Activated CD4-positive, alpha-beta T cell treated with anti-CD3 and anti-CD28 coated beads, Interleukin-2, amount 50 U/mL, for 16 hours (primary cell): ENCODE data around the gene DEFB132.
"Not testable (repeated sequence)": the region's sequence is repeated elsewhere in the genome, so short reads cannot be mapped to it uniquely, and the experiment has no call there.

Source experiments
- DNase-seq: peaks from one replicate; pipeline ENCODE4 v3.0.0-alpha.2; 2020

DEFB132 gene, protein sequence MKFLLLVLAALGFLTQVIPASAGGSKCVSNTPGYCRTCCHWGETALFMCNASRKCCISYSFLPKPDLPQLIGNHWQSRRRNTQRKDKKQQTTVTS

GRCh38 chr20:257419-257818, at the start of gene DEFB132:
TSS of gene DEFB132 (plus strand) at chr20:257724. CDS start at chr20:257779, 55 bp downstream.
- no peak for DNase-seq

- peak; percentile 55 for DNase-seq
These were observed 48.5 kb upstream of the DEFB132 start for GRCh38 chr20:208942-209566.

GRCh38 chr20:210809-211502, 46.6 kb upstream of the DEFB132 start:
- DNase-seq, result no peak

GRCh38 chr20:214383-214782, 43.1 kb upstream of the DEFB132 start:
- no peak for DNase-seq

- no peak for DNase-seq
These were observed 41.7 kb upstream of the DEFB132 start for GRCh38 chr20:215796-216195.

GRCh38 chr20:217266-217665, 40.3 kb upstream of the DEFB132 start:
- DNase-seq, result no peak

DNA sequence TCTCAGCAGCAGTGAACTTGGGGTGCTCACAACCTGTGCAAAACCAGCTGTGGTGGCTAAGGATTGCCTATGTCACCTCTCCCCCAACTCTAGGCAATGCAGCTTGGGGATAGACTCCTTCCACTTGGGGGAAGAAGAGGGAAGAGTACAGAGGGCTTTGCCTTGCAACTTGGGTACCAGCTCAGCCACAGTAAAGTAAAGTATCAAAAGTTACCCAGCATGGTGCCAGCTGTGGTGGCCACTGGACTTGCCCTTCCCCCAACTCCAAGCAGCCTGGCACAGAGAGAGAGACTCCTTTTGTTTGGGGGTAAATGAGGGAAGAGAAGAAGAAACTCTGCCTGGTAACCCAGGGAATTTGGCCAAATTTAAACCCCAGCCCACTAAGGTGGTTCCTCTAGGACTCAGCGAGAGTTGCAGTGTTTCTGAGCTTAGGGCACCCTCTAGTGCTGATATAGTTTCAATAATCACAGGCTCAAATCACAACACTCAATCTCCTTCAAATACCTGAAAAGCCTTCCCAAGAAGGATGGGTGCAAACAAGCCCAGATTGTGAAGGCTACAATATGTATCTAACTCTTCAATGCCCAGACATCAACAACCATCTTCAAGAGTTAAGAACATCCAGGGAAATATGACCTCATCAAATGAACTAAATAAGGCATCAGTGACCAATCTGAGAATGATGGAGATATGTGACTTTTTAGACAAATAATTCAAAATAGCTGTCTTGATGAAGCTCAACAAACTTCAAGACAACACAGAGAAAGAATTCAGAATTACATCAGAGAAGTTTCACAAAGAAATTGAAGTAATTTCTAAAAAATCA, 38.0 kb upstream of the DEFB132 start:
- DNase-seq, result peak; percentile 6

DNA sequence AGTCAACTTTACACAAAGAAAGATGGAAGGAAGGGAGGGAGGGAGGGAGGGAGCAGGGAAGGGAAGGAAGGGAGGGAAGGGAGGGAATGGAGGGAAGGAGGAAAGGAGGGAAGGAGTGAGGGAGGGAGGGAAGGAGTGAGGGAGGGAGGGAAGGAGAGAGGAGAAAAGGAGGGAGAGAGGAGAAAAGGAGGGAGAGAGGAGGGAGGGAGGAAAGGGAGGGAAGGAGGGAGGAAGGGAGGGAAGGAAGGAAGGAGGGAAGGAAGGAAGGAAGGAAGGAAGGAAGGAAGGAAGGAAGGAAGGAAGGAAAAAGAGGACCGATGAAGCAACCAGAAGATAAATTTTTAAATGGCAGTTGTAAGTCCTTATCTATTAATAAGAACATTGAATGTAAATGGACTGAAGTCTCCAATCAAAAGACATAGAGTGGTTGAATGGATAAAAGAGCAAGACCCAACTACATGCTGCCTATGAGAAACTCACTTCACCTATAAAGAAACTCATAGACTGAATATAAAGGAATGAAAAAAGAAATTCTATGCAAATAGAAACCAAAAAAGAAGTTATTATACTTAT, 36.2 kb upstream of the DEFB132 start:
- no peak for DNase-seq

DNA sequence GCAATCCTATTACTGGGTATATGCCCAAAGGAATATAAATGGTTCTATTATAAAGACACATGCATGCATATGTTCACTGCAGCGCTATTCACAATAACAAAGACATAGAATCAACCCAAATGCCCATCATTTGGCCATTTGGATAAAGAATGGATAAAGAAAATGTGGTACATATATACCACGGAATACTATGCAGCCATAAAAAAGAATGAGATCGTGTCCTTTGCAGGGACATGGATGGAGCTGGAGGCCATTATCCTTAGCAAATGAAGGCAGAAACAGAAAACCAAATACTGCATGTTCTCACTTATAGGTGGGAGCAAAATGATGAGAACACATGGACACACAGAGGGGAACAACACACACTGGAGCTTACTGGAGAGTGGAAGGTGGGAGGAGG, 31.6 kb upstream of the DEFB132 start:
- DNase-seq, result not testable (repeated sequence)

GRCh38 chr20:226958-227357, 30.6 kb upstream of the DEFB132 start, which contains the start of gene DEFB129:
TSS of gene DEFB129 (plus strand) at chr20:227258. CDS start at chr20:227289, 31 bp downstream.
- DNase-seq, result no peak

DNA sequence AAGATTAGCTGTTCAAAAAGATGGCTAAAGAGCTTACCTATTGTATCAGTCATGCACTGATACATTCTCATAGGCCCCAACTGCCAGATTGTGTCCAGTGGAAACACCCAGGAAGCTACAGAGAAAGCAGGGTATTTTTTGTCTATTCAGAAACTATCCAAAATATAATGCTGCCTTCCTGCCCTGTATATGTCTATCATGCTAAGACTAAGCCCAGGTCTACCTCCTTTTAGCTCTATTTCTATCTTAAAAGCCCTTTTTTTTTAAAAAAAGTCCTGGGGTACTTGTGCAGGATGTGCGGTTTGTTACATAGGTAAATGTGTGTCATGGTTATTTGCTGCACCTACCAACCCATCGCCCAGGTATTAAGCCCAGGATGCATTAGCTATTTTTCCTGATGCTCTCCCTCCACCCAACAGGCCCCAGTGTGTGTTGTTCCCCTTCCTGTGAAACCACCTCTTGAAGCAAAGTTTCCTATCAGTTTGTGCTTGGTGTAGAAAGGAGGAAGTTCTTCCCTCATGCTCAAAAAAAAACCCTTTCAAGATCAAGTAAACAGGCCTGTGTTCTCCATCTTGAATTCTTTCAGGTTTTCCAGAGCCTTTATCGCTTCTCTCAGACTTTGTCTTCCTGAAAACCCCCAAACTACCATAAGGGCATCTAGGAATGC, 30.0 kb upstream of the DEFB132 start:
- DNase-seq, result no peak

- no peak for DNase-seq
These were observed 21.6 kb upstream of the DEFB132 start for GRCh38 chr20:235891-236290.

GRCh38 chr20:237489-237888, 20.0 kb upstream of the DEFB132 start:
- peak; percentile 43 for DNase-seq

- DNase-seq, result peak; percentile 58
These were observed 19.6 kb upstream of the DEFB132 start for GRCh38 chr20:237929-238328.

- no peak for DNase-seq
These were observed 14.6 kb upstream of the DEFB132 start for GRCh38 chr20:242905-243304.

DNA sequence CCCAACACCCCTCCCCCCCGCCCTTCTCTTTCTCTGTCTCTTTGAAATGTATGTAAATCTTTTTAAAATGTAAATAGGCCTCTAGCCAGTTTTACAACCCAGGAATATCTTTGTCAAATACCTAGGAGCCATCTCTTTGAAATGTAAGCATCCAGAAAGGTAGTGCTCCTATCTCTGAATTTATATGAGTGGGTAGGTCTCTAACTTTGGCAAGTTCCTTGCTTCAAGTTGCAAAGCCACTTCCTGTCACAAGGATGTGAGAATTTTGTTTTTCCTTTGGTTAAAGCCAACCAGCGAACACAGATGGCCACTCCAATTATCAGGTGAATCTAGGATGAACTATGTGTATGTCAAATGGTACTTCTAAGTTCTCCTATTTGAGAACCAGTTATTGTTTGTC, 6.2 kb upstream of the DEFB132 start:
- no peak for DNase-seq

DNA sequence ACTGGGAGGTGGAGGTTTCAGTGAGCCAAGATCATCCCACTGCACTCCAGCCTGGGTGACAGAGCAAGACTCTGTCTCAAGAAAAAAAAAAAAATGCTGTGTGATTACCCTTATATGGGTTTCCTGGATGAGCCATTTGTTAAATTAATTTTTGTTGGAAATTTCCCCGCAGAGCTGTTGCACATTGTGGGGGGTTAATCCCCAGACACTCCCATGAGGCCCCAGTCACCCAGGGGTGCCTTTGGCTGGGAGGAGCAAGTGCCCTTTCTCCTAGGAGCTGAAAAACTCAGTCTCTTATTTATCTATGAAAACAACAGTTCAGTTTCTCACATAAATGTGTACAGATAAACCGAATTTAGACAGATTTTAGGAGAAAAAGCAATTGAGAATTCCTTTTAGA, 4.7 kb upstream of the DEFB132 start:
- no peak for DNase-seq

- not testable (repeated sequence) for DNase-seq
These were observed 4.1 kb upstream of the DEFB132 start for GRCh38 chr20:253447-253846.

DNA sequence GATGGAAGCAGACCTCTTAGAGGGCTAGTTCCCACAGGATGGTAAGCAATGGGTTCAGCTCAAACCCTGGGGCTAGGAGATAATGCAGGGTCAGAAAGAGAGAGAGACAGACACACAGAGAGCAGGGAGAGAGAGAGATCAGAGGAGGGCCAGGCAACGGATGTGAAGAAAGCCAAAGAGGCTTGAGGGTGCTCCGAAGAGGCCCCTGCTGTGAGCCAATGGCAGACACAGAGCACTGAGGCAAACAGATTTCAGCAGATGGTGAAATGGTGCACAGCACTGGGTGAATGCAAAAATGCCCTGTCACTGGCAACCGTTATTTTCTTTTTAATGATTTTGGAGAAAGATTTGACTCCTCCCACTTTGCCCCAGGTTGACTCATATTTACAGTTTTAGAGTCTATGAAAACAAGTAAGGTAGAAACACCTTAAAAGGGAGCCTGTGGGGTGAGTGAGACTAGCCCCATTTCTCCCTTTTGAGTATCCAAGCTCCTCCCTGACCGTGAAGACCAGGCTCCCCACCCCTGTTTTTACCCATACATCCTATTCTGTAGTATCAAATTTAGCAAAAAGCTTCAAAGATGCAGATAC, 840 bp downstream of the DEFB132 start:
- DNase-seq, result peak; percentile 57

DNA sequence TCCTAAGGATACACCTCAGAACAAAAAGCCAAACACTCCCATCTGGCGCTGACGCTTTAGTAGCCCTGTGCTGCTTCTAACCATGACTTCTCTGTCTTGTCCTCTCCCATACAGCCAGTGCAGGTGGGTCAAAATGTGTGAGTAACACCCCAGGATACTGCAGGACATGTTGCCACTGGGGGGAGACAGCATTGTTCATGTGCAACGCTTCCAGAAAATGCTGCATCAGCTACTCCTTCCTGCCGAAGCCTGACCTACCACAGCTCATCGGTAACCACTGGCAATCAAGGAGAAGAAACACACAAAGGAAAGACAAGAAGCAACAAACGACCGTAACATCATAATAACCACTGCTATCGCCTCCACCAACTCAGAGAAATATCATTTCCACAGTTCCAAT, 1.4 kb downstream of the DEFB132 start:
- peak; percentile 16 for DNase-seq

GRCh38 chr20:259981-260380, 2.5 kb downstream of the DEFB132 start:
- no peak for DNase-seq

DNA sequence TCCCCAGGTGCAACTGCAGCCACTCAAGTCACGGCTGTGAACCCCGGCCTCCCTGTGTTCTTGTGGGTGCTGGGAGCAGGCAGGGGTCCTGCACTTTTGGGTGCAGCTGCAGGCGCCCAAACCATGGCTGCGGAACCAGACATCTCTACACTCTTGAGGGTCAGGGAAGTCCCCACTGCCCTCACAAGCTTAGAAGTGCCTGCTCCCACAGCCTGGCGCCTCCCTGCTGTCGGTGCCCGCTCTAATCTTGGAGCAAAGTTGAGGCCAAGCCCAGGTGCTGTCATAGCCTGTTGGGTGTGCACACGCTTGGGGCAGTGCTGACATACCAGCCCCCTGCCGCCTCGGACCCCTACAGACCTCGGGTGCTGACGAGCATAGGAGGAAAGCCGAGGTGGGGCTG, 6.2 kb downstream of the DEFB132 start:
- DNase-seq, result no peak
